Transverse colon (tissue), 4 donors: Measurements from ENCODE around the gene IP6K2. TPM values are rescaled to one million over a fixed set of nuclear protein-coding genes. Genes with fewer than 3 reads are reported as not detected.

Experiments used
- DNase-seq: peaks from one replicate; pipeline ENCODE4 v3.0.0-alpha.2; 2019
- H3K27ac ChIP-seq, 4 donors: fragments of 200-600 bp; sonication (generic); 2 replicates each; pipeline ENCODE4 v1.5.1; 2016 to 2018; ENCODE audit warnings: inconsistent platforms in 4 of 4
- H3K27me3 ChIP-seq: fragments of 200-600 bp; sonication (generic); 2 replicates; pipeline ENCODE4 v1.5.1; 2017; ENCODE audit warnings: inconsistent platforms
- H3K36me3 ChIP-seq, 4 donors: fragments of 200-600 bp; sonication (generic); 2 replicates each; pipeline ENCODE4 v1.5.1; 2017 to 2019; ENCODE audit warnings: inconsistent platforms in 4 of 4
- H3K4me1 ChIP-seq, 4 donors: fragments of 200-600 bp; sonication (generic); 2 replicates each; pipeline ENCODE4 v1.5.1; 2017 to 2020; ENCODE audit warnings: inconsistent platforms in 4 of 4
- H3K4me3 ChIP-seq, 4 donors: fragments of 200-600 bp; sonication (generic); 1 replicate in 1 of 4; 2 replicates in 3 of 4; pipeline versions ENCODE4 v1.5.1 to v1.6.1; 2017 to 2019; ENCODE audit warnings: inconsistent platforms in 4 of 4
- H3K9me3 ChIP-seq, 2 donors: fragments of 200-600 bp; sonication (generic); 2 replicates each; pipeline ENCODE4 v1.5.1; 2017 to 2019; ENCODE audit warnings: inconsistent platforms in 2 of 2
- EP300 ChIP-seq: sonication (generic); formaldehyde crosslinking; IDR thresholded peaks from one replicate; pipeline ENCODE4 v1.6.1; 2017; ENCODE audit warnings: antibody characterized with exemption, low read depth
- POLR2A ChIP-seq: fragments of 450-650 bp; IDR thresholded peaks from one replicate; pipeline ENCODE4 v1.6.1; 2016; ENCODE audit warnings: antibody characterized with exemption, mild to moderate bottlenecking, moderate library complexity
- POLR2AphosphoS5 ChIP-seq, 3 donors: sonication (generic); formaldehyde crosslinking; IDR thresholded peaks; one replicate each; pipeline ENCODE4 v1.6.1; 2016; ENCODE audit warnings: antibody characterized with exemption in 3 of 3
- WGBS, 2 donors: methylation state at CpG; one replicate each; pipeline ENCODE4 v1.1.5; 2018; ENCODE audit warnings: low coverage in 1 of 2; 5-methylcytosine and 5-hydroxymethylcytosine counted together
- in situ Hi-C, 4 donors: fragments of 200-750 bp; cut with MboI; loops; one replicate each; pipeline versions ENCODE4 v1.15.0 to v1.15.1; 2017; ENCODE audit warnings: low sequenced_read_pairs in 3 of 4, low pct_ligation_motif_present in 1 of 4, low pct_unique_long_range_greater_than_20kb in 1 of 4
- intact Hi-C: fragments of 100-400 bp; cut with DNase I; formaldehyde crosslinking; loops from one replicate; pipeline ENCODE4 v1.15.1; 2023; ENCODE audit warnings: low total_unique reads
- total RNA-seq, 4 donors: library from RNA; depleted of rRNA; stranded (reverse); fragments of >200 nt; gene quantifications; one replicate each; pipeline ENCODE4 v1.1.0, GENCODE V29; 2016
- TF ChIP-seq, protein P1 (sequence below), 5 experiments: fragments of 200-600 bp in 3 of 5; fragments of 450-650 bp in 2 of 5; sonication (generic) in 3 of 5; IDR thresholded peaks; 1 replicate in 2 of 5; 2 replicates in 3 of 5; pipeline ENCODE4 v1.5.1; 2016 to 2017; ENCODE audit warnings: antibody characterized with exemption in 5 of 5, inconsistent platforms in 3 of 5, mild to moderate bottlenecking in 2 of 5, moderate library complexity in 1 of 5

Gene IP6K2
- total RNA-seq, 4 donors from 2014 or later = 169 to 255 (median 225) TPM

DNA sequence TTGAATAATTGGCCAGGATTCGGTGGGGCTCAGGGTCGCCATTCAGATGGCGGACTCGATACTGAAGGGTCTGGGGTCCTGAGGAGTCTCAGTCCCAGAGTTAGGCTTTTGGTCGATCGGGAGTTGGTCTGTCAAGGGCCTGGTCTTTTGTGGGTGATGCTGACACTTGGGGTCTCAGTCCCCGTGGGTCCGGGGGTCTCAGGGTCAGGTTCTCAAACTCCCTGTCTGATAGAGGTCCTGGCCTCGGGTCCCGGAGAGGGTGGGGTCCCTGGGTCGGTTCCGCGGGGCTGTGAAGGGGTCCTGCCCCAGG is 31.8 kb downstream of the IP6K2 start:
- peaks cover 23 to 31% (median 28%) of the 10 kb centered on the region in 4 donors for H3K4me1 ChIP-seq
- intact Hi-C loops = no loop called here

DNA sequence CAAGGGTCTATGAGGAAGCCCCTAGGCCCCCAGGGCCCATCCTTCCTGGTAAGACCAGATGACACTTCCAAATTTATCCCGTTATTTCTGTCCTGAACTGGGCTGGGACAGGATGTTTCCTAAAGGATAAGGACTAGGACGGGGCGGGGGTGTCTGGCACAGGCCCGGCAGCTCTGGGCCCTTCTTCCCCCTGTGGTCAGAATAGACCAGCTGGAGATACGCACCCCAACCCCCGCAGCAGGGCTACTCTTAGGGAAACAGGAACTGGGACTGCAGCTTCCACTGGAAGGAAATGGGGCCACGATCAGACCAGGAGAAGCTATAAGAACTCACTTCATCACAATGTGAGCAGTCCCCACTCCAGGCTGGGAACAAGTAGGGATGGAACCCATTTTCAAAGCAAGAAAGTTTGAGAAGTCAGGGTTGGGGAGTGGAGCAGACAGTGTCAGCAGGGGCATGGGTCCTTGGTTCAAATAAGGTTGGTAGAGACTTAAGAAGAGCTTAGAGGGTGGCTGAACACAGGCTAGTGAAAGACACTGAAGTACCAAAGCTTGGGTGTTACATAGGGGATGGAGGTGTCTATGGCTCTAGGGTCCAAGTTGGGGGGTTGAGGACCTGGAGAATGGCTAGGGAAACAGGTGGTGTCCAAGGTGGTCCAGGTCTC is 32.4 kb downstream of the IP6K2 start:
- in situ Hi-C loops = no loop called here
- intact Hi-C loops = no loop called here
- peak overlapping the region in 3 of 4 donors; percentile 12 to 88 (median 86) for H3K27ac ChIP-seq
- peaks cover 23 to 31% (median 28%) of the 10 kb centered on the region in 4 donors for H3K4me1 ChIP-seq
- no peaks in the 10 kb centered on the region for H3K9me3 ChIP-seq
- H3K36me3 ChIP-seq = peaks cover 0 to 40% (median 13%) of the 10 kb centered on the region in 4 donors
- TF ChIP-seq POLR2A (no peak), EP300 (no peak), POLR2AphosphoS5 (IDR thresholded peaks at IDR 0.05) (no peak)
- TF ChIP-seq, protein P1, sequence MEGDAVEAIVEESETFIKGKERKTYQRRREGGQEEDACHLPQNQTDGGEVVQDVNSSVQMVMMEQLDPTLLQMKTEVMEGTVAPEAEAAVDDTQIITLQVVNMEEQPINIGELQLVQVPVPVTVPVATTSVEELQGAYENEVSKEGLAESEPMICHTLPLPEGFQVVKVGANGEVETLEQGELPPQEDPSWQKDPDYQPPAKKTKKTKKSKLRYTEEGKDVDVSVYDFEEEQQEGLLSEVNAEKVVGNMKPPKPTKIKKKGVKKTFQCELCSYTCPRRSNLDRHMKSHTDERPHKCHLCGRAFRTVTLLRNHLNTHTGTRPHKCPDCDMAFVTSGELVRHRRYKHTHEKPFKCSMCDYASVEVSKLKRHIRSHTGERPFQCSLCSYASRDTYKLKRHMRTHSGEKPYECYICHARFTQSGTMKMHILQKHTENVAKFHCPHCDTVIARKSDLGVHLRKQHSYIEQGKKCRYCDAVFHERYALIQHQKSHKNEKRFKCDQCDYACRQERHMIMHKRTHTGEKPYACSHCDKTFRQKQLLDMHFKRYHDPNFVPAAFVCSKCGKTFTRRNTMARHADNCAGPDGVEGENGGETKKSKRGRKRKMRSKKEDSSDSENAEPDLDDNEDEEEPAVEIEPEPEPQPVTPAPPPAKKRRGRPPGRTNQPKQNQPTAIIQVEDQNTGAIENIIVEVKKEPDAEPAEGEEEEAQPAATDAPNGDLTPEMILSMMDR (IDR thresholded peaks at IDR 0.05) = no peak
- no peaks in the 10 kb centered on the region for H3K27me3 ChIP-seq
- 53% methylated on average over 7 of the region's 7 CpGs; no CpG with 5 or more reads in 1 of the 2 donors for WGBS, 2 donors
- DNase-seq = peak; percentile 44
- H3K4me3 ChIP-seq = peak overlapping the region in 3 of 4 donors; percentile 50 to 68 (median 65)

More for the DNA sequence above, 31.8 kb downstream of the IP6K2 start:
- Histone ChIP-seq H3K4me3 (peak overlapping the region; percentile 50 to 75 (median 66)), H3K27me3 (no peaks in the 10 kb centered on the region), H3K36me3 (peaks cover 0 to 39% (median 16%) of the 10 kb centered on the region in 4 donors), H3K27ac (peak overlapping the region; percentile 85 to 91 (median 87)), H3K9me3 (no peaks in the 10 kb centered on the region)
- DNase-seq = no peak
- TF ChIP-seq, protein P1 (IDR thresholded peaks at IDR 0.05) = no peak
- TF ChIP-seq POLR2A (no peak), POLR2AphosphoS5 (IDR thresholded peaks at IDR 0.05) (no peak), EP300 (no peak)
- 15% methylated on average over 4 to 8 of the region's 13 CpGs for WGBS, 2 donors
- in situ Hi-C loops = no loop called here

DNA sequence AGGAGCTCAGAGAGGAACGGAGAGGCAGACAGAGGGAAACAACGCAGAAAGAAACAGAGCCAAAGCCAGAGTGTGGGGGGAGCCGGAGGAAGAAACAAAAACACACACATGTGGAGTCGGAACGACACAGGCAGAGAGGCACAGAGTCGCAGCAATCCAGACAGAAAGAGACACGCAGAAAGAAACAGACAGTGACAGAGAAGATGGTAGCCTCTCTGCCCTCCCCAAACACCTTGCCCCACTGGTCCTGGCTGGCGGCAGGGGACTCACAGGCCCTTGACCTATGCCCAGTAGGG is 33.0 kb downstream of the IP6K2 start:
- TF ChIP-seq EP300 (no peak), POLR2AphosphoS5 (IDR thresholded peaks at IDR 0.05) (no peak), POLR2A (no peak)
- TF ChIP-seq, protein P1 (IDR thresholded peaks at IDR 0.05) = no peak
- DNase-seq = no peak
- Histone ChIP-seq H3K36me3 (peaks cover 0 to 34% (median 10%) of the 10 kb centered on the region in 4 donors), H3K4me1 (peaks cover 23 to 31% (median 28%) of the 10 kb centered on the region in 4 donors), H3K27ac (peak overlapping the region in 1 of 4 donors; percentile 86), H3K4me3 (peak overlapping the region in 3 of 4 donors; percentile 50 to 68 (median 65)), H3K9me3 (no peaks in the 10 kb centered on the region), H3K27me3 (no peaks in the 10 kb centered on the region)
- in situ Hi-C loops = no loop called here
- intact Hi-C loops = no loop called here
- 80 to 82% methylated on average over 3 to 8 of the region's 8 CpGs for WGBS, 2 donors

DNA sequence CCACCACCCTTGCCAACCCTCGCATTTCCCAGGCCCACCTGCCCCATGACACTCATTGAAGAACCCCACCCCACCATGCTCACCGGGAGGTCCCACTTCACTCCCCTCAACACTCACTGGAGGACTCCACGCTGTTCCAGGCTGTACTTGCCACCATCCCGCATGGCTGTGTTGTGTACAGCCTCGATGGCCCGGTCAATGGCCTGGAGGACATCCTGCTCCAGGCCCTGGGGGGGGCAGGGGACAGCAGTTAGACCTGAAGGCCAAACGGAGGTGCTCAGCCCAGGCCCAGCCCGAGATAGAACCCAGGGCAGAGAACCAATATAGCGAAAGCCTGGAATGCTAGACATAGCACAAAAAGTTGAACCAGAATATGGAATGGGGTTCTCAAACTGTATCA is 34.2 kb downstream of the IP6K2 start:
- in situ Hi-C loops = no loop called here
- H3K4me3 ChIP-seq = no peak overlapping the region
- peaks cover 0 to 23% (median 7%) of the 10 kb centered on the region in 4 donors for H3K36me3 ChIP-seq
- no peak for DNase-seq
- no peaks in the 10 kb centered on the region for H3K27me3 ChIP-seq
- TF ChIP-seq EP300 (no peak), POLR2AphosphoS5 (IDR thresholded peaks at IDR 0.05) (no peak), POLR2A (no peak)
- 90 to 100% methylated on average over 2 to 9 of the region's 9 CpGs for WGBS, 2 donors
- H3K27ac ChIP-seq = no peak overlapping the region
- peaks cover 23 to 31% (median 28%) of the 10 kb centered on the region in 4 donors for H3K4me1 ChIP-seq
- intact Hi-C loops = no loop called here
- no peaks in the 10 kb centered on the region for H3K9me3 ChIP-seq
